Measurements from ENCODE around the gene PIK3R3.

PIK3R3 gene

GRCh38 chr1:46130606-46131005, 1.8 kb downstream of the PIK3R3 start:
- DNase-seq (ENCODE audit: low spot score): no peak
- no peak for TF ChIP-seq CTCF (IDR thresholded peaks at IDR 0.05)
- peak overlapping the region in 1 of 2 donors; percentile 22 for H3K27ac ChIP-seq
- H3K4me3 ChIP-seq: peak overlapping the region; percentile 79

GRCh38 chr1:46130121-46130520, 2.3 kb downstream of the PIK3R3 start:
- no peak overlapping the region for H3K27ac ChIP-seq
- TF ChIP-seq CTCF (IDR thresholded peaks at IDR 0.05): no peak
- no peak for DNase-seq (ENCODE audit: low spot score)

GRCh38 chr1:46128344-46128743, 4.1 kb downstream of the PIK3R3 start:
- TF ChIP-seq CTCF (IDR thresholded peaks at IDR 0.05): no peak
- Histone ChIP-seq H3K4me3 (no peak overlapping the region), H3K27ac (no peak overlapping the region)
- DNase-seq (ENCODE audit: low spot score): no peak

More at GRCh38 chr1:46130121-46130520, 2.3 kb downstream of the PIK3R3 start:
- H3K4me3 ChIP-seq: peak overlapping the region; percentile 79

GRCh38 chr1:46118856-46119255, 13.6 kb downstream of the PIK3R3 start:
- DNase-seq (ENCODE audit: low spot score): no peak
- no peak overlapping the region for H3K4me3 ChIP-seq
- no peak for TF ChIP-seq CTCF (IDR thresholded peaks at IDR 0.05)
- H3K27ac ChIP-seq: no peak overlapping the region

- no peak overlapping the region for H3K4me3 ChIP-seq
- H3K27ac ChIP-seq: no peak overlapping the region
- DNase-seq (ENCODE audit: low spot score): no peak
- TF ChIP-seq CTCF (IDR thresholded peaks at IDR 0.05): no peak
Measured at GRCh38 chr1:46117810-46118494, 14.5 kb downstream of the PIK3R3 start.

- no peak for DNase-seq (ENCODE audit: low spot score)
- Histone ChIP-seq H3K4me3 (no peak overlapping the region), H3K27ac (no peak overlapping the region)
- TF ChIP-seq CTCF (IDR thresholded peaks at IDR 0.05): no peak
Measured at GRCh38 chr1:46114925-46115603, 17.4 kb downstream of the PIK3R3 start.

- no peak for TF ChIP-seq CTCF (IDR thresholded peaks at IDR 0.05)
- no peak for DNase-seq (ENCODE audit: low spot score)
- Histone ChIP-seq H3K4me3 (no peak overlapping the region), H3K27ac (no peak overlapping the region)
Measured at GRCh38 chr1:46113948-46114347, 18.5 kb downstream of the PIK3R3 start.

Measured in coronary artery (tissue), 2 donors.